ENCODE measurements around the gene GPAT3. TPM values are rescaled to one million over a fixed set of nuclear protein-coding genes. Genes with fewer than 3 reads are reported as not detected.

GPAT3 gene
- total RNA-seq, 1 experiment from 2014 or later: 15.1 TPM

GRCh38 chr4:83599183-83599582, 63.3 kb downstream of the GPAT3 start:
- ChIA-PET CTCF (interaction anchor here (0.6 kb wide), 1 partner anchor 33 kb away, joined by 3 read pairs; no protein-coding TSS in a partner anchor), POLR2A (interaction anchor here (0.7 kb wide), 1 partner anchor 20 kb away, joined by 3 read pairs; no protein-coding TSS in a partner anchor)
- no peaks in the 10 kb centered on the region for H3K9me3 ChIP-seq (ENCODE audit: control insufficient read depth, insufficient read depth, low read depth, low read length)
- in situ Hi-C loops (cut with HindIII; ENCODE audit: low pct_unique_long_range_greater_than_20kb, low sequenced_read_pairs): no loop called here
- H3K36me3 ChIP-seq (ENCODE audit: control insufficient read depth, insufficient read depth, low read length): no peaks in the 10 kb centered on the region; the same call in 1 of the 2 replicates
- no peaks in the 10 kb centered on the region for H3K27me3 ChIP-seq (ENCODE audit: control insufficient read depth, insufficient read depth, low read length)
- ATAC-seq: peak; percentile 45; the same call in 1 of the 2 replicates
- H3K4me3 ChIP-seq (ENCODE audit: low read depth in 2 of 2, low read length in 2 of 2): no peak overlapping the region
- H3K4me1 ChIP-seq (ENCODE audit: control insufficient read depth, insufficient read depth, low read length): no peaks in the 10 kb centered on the region
- TF ChIP-seq POLR2AphosphoS5 (IDR thresholded peaks at IDR 0.05; ENCODE audit: low read depth, low read length) (no peak), REST (IDR thresholded peaks at IDR 0.05; ENCODE audit: insufficient read depth in 1 of 2, low read depth in 2 of 2, low read length in 1 of 2) (no peak)
- H3K27ac ChIP-seq (ENCODE audit: low read length): no peak overlapping the region
- BruUV-seq (replicated peaks): no TSS peak
- DNase-seq (ENCODE audit: low read depth, low spot score): no peak
- intact Hi-C loops (cut with micrococcal nuclease; ENCODE audit: unreplicated experiment): no loop called here

DNA sequence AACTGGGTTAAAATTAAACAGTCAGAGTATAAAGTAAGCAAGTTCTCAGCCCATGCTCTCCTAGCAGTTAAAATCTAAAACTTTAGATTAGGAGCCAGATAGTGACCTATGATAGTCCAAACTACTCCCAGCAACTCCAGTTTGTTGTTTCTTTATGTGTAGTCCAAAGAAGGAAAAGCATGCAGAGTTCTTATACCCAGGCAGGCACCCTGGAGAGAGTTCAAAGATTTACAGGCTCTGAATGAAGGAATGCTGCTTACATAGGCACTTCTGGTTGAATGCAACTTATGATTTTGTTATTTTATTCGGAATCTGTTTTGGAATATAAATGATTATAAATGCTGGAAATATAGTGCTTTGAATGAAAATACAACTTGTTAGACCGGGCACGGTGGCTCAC, 67.2 kb downstream of the GPAT3 start:
- H3K36me3 ChIP-seq (ENCODE audit: control insufficient read depth, insufficient read depth, low read length): no peaks in the 10 kb centered on the region
- CTCF ChIA-PET: no interaction called here
- in situ Hi-C loops (cut with HindIII; ENCODE audit: low pct_unique_long_range_greater_than_20kb, low sequenced_read_pairs): no loop called here

More for the DNA sequence above, 67.2 kb downstream of the GPAT3 start:
- Histone ChIP-seq H3K4me1 (ENCODE audit: control insufficient read depth, insufficient read depth, low read length) (no peaks in the 10 kb centered on the region), H3K27ac (ENCODE audit: low read length) (no peak overlapping the region), H3K9me3 (ENCODE audit: control insufficient read depth, insufficient read depth, low read depth, low read length) (no peaks in the 10 kb centered on the region), H3K27me3 (ENCODE audit: control insufficient read depth, insufficient read depth, low read length) (no peaks in the 10 kb centered on the region), H3K4me3 (ENCODE audit: low read depth in 2 of 2, low read length in 2 of 2) (no peak overlapping the region)
- TF ChIP-seq, protein P1, sequence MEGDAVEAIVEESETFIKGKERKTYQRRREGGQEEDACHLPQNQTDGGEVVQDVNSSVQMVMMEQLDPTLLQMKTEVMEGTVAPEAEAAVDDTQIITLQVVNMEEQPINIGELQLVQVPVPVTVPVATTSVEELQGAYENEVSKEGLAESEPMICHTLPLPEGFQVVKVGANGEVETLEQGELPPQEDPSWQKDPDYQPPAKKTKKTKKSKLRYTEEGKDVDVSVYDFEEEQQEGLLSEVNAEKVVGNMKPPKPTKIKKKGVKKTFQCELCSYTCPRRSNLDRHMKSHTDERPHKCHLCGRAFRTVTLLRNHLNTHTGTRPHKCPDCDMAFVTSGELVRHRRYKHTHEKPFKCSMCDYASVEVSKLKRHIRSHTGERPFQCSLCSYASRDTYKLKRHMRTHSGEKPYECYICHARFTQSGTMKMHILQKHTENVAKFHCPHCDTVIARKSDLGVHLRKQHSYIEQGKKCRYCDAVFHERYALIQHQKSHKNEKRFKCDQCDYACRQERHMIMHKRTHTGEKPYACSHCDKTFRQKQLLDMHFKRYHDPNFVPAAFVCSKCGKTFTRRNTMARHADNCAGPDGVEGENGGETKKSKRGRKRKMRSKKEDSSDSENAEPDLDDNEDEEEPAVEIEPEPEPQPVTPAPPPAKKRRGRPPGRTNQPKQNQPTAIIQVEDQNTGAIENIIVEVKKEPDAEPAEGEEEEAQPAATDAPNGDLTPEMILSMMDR (IDR thresholded peaks at IDR 0.05): no peak
- TF ChIP-seq POLR2AphosphoS5 (IDR thresholded peaks at IDR 0.05; ENCODE audit: low read depth, low read length) (no peak), REST (IDR thresholded peaks at IDR 0.05; ENCODE audit: insufficient read depth in 1 of 2, low read depth in 2 of 2, low read length in 1 of 2) (no peak), TCF7L2 (IDR thresholded peaks at IDR 0.05; ENCODE audit: low read depth, low read length) (no peak), SIN3A (IDR thresholded peaks at IDR 0.05; ENCODE audit: borderline replicate concordance, insufficient read depth, low read depth, low read length) (no peak)
- POLR2A ChIA-PET: no interaction called here
- ATAC-seq (no peak), DNase-seq (ENCODE audit: low read depth, low spot score) (no peak)
- no TSS peak for BruUV-seq (replicated peaks)
- intact Hi-C loops (cut with micrococcal nuclease; ENCODE audit: unreplicated experiment): no loop called here

Measured in Panc1 (cell line).